Measurements from ENCODE around the gene TMEM214. TPM values are rescaled to one million over a fixed set of nuclear protein-coding genes. Genes with fewer than 3 reads are reported as not detected.

The TMEM214 gene
- total RNA-seq, 2 donors from 2014 or later, result 21.0 to 41.0 TPM

GRCh38 chr2:27040282-27040681, 7.5 kb downstream of the TMEM214 start:
- peaks cover 0 to 13% of the 10 kb centered on the region in 2 donors for H3K4me1 ChIP-seq
- no peaks in the 10 kb centered on the region for H3K9me3 ChIP-seq
- no peak overlapping the region for H3K27ac ChIP-seq
- peaks cover 59% of the 10 kb centered on the region for H3K36me3 ChIP-seq
- no peaks in the 10 kb centered on the region for H3K27me3 ChIP-seq
- no peak for DNase-seq (ENCODE audit: low spot score)
- no peak for TF ChIP-seq CTCF (IDR thresholded peaks at IDR 0.05)
- H3K4me3 ChIP-seq, result no peak overlapping the region

GRCh38 chr2:27041752-27042151, 9.0 kb downstream of the TMEM214 start:
- Histone ChIP-seq H3K27ac (peak overlapping the region; percentile 26 to 27), H3K36me3 (peaks cover 44% of the 10 kb centered on the region)

GRCh38 chr2:27042159-27042661, 9.4 kb downstream of the TMEM214 start:
- Histone ChIP-seq H3K27me3 (no peaks in the 10 kb centered on the region), H3K4me1 (peaks cover 0 to 13% of the 10 kb centered on the region in 2 donors), H3K9me3 (no peaks in the 10 kb centered on the region), H3K4me3 (no peak overlapping the region), H3K36me3 (peaks cover 40% of the 10 kb centered on the region), H3K27ac (peak overlapping the region; percentile 26 to 27)
- no peak for TF ChIP-seq CTCF (IDR thresholded peaks at IDR 0.05)
- no peak for DNase-seq (ENCODE audit: low spot score)

More at GRCh38 chr2:27041752-27042151, 9.0 kb downstream of the TMEM214 start:
- no peak for TF ChIP-seq CTCF (IDR thresholded peaks at IDR 0.05)
- H3K4me3 ChIP-seq, result no peak overlapping the region
- no peaks in the 10 kb centered on the region for H3K9me3 ChIP-seq
- H3K4me1 ChIP-seq, result peaks cover 0 to 13% of the 10 kb centered on the region in 2 donors
- DNase-seq (ENCODE audit: low spot score), result no peak
- H3K27me3 ChIP-seq, result no peaks in the 10 kb centered on the region

GRCh38 chr2:27042985-27043634, 10.3 kb downstream of the TMEM214 start:
- peaks cover 0 to 13% of the 10 kb centered on the region in 2 donors for H3K4me1 ChIP-seq
- H3K9me3 ChIP-seq, result no peaks in the 10 kb centered on the region
- no peak overlapping the region for H3K27ac ChIP-seq
- no peak for TF ChIP-seq CTCF (IDR thresholded peaks at IDR 0.05)
- H3K4me3 ChIP-seq, result no peak overlapping the region
- H3K27me3 ChIP-seq, result no peaks in the 10 kb centered on the region
- H3K36me3 ChIP-seq, result peaks cover 31% of the 10 kb centered on the region
- no peak for DNase-seq (ENCODE audit: low spot score)

GRCh38 chr2:27049422-27050280, 16.9 kb downstream of the TMEM214 start:
- Histone ChIP-seq H3K9me3 (no peaks in the 10 kb centered on the region), H3K36me3 (peaks cover 4% of the 10 kb centered on the region), H3K4me3 (peak overlapping the region; percentile 98 to 99), H3K27me3 (no peaks in the 10 kb centered on the region), H3K27ac (peak overlapping the region; percentile 92 to 98), H3K4me1 (peaks cover 0 to 14% of the 10 kb centered on the region in 2 donors)
- peak; percentile 64 for DNase-seq (ENCODE audit: low spot score)
- no peak for TF ChIP-seq CTCF (IDR thresholded peaks at IDR 0.05)
